NCI-H345 (cell line): ENCODE measurements around the gene ZNF621.
"Not testable (repeated sequence)": the region's sequence is repeated elsewhere in the genome, so short reads cannot be mapped to it uniquely, and the experiment has no call there.

ENCODE experiments used
- DNase-seq: peaks from one replicate; lab custom pipeline; 2025; lab: John Stamatoyannopoulos, UW

The ZNF621 gene

DNA sequence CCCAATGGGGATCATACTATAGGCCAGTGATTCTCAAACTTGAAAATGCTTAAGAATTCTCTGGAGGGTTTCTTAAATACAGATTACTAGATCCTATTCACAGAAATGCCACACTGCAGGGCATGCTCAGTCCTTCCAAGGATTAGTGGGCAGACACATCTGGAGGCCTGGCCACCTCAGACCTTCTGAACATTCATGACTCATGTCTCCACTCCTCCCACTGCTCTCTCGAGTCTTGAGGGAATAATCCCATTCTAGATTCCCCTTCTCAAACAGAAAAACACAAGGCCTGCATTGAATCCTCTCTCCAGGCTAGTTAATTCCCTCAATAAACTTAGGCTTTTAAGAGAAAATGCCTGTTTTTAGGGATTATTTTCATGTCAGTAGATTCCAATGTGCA lies 22.1 kb downstream of the ZNF621 start:
- no peak for DNase-seq

DNA sequence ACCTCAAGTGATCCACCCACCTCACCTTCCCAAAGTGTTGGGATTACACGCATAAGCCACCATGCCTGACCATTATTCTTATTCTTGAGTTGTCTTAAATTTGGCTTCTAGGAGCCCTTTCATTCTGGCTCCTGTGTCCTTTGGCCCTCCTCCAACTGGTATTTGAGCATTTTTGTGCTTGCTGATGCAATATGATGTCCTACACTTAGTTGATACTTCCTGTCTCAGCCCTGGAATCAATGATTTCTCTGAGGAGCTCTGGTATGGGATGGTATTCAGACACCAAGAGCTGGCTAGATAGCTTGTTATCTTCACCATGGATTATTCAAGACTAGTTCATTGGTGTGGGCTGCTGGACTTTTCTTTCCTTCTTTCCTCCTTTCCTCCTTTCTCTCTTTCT lies 25.4 kb downstream of the ZNF621 start:
- no peak for DNase-seq

DNA sequence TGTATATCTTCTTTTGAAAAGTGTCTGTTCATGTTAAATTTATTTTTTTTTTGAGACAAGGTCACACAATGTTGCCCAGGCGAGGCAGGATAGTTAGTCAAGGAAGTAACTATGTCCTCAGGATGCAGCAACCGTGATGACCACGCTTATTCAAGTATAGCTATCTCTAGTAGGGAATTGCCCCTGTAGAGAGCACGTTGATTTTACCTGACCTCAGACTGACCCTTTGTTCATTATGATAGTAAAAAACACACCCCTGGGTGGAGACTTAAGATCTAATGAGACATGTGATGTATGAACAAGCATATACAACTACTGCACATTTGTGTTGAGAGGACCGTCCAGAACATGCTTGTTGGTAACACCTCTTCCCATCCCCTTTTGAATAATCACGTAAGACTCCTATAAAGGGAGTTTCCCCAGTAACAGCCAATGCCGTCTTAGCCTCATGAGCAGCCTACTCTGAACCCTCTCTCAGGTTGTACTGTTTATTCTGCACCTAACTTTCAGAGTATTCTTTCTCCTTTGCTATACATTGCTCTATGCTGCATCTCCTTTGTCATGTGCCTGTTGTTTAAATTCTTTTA lies 32.9 kb downstream of the ZNF621 start:
- no peak for DNase-seq

DNA sequence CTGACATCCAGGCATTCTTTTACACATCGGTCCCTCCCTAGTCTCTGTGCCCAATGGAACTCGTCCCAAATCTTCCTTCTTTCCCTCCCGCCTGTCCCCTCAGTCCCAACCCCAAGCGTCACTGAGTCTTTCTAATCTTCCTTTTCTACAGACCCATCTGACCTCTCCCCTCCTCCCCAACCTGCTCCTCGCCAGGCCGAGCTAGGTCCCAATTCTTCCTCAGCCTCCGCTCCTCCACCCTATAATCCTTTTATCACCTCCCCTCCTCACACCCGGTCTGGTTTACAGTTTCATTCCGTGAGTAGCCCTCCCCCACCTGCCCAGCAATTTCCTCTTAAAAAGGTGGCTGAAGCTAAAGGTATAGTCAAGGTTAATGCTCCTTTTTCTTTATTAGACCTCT lies 37.7 kb downstream of the ZNF621 start:
- not testable (repeated sequence) for DNase-seq

DNA sequence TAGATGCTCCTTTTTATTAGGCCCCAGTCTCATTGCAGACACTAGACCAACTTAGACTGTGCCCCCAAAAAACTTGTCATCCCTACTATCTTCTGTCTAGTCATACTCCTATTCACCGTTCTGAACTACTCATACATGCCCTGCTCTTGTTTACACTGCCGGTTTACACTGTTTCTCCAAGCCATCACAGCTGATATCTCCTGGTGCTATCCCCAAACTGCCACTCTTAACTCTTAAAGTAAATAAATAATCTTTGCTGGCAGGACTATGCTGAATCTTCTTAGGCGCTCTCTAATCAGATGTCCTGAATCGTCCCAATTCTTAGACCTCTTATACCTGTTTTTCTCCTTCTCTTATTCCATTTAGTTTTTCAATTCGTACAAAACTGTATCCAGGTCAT lies 40.9 kb downstream of the ZNF621 start:
- DNase-seq = not testable (repeated sequence)

DNA sequence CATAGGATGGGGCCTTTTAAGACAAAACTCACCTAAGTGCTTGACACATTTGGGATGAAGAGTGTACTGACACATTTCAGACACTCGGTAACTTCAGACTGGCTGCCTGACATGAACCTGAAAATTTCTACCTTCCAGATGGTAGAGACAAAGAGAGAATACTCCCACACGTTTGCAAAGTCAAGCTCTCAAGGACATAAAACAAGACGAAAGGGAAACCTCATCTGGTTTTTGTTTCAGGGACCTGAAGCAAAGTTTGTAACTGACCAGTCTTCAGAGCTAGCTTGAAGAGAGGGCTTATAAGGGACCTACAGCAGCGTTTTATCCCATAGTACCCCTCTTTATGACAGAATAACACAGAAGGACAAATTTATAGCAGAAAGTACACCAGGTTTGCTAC lies 41.9 kb downstream of the ZNF621 start:
- no peak for DNase-seq

DNA sequence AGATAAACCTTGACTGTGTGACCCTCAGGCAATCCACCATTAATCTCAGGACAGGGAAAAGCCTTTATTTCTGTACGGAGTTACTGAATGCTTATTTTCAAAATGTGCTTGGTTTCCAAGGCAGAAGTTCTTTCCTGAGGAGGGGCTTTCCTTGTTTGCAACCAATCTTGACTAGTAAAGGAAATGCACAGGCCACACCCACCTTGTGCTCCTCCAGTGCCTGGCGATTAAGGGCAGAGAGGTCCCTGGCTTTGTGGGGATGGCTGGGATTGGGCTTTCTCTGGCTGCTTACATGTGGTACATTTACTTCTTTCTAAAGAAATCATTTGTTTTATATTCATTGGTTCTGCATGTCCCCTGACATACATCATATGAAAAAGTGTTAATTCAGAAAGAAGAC lies 47.8 kb downstream of the ZNF621 start:
- no peak for DNase-seq

DNA sequence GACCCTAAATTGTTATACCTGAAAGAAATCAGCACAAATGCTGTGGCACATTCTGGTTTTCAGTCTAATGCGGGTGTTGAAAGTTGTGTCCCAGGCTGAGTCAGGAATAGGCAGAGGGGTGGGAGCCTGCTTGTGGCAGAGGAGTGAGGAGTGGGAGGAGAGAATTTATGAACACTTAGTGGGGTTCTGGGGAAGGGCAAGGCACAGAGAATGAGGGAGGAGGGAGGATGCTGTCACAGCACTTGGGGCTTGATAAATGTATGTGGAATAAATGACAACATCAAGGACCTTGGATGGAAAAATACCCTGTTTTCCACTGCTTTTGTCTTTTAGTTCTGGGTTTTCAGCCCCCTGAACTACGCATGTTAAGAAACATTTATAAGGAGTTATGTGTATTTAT lies 49.3 kb downstream of the ZNF621 start:
- no peak for DNase-seq

DNA sequence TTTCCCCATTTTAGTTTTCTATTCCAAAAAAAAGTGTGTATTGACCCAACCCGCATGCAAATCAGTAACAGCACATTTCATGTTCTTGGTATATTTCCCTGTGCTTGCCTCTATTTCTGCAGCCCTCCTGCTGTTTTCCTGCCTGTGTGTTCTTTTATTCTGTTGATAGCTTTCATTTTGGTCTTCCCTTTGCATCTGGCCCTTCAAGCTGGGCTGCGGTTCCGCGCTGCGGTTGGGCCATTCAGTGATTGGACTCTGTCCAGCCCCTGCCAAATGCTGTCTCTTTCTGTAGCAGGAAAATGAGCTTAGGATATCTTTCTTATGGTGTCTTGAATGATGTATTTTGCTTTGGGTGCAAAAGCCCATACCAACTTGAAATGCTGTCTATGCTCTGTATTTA lies 49.9 kb downstream of the ZNF621 start:
- peak; percentile 64 for DNase-seq

DNA sequence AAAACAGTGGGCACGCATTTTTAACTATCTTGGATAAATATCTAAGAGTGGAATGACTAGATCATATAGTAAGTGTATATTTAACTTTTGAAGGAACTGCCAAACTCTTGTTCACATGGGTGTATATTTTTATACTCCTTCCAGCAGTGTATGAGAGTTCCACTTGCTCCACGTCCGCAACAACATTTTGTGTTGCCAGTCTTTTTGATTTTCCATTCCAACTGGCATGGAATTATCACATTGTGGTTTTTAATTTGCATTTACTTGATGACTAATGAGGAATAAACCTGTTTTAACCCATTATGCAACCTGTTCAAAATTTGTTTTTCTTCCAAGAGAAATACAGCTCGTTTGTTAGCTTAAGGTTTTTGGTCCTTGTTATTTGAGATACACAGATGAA lies 51.6 kb downstream of the ZNF621 start:
- no peak for DNase-seq

DNA sequence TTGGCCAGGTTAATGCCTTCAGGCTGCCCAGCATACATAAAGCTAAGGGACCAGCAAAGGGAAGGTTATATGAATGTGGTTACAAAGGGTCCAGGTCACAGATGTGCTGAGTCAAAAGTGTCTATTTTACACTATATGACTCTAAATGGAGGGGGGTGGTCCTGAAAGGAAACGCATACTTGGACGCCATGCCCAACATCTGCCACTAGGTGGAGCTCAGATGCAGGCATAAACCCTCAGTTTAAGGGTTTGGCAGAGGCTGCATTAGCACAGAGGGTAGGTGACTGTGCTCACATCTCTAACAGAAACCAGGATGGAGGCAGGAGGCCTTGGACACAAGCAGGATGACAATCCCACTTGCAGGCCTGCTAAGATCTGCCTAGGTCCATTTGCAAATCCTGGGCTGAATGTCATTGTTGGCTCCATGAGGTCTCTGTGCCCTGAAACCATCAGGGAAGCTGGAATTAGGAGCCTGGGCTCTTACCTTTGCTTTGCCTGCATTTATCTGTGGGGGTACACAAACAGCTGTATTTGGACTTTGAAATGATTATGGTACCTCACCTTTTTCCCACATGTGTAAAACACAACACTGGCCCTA lies 55.8 kb downstream of the ZNF621 start:
- peak; percentile 57 for DNase-seq

DNA sequence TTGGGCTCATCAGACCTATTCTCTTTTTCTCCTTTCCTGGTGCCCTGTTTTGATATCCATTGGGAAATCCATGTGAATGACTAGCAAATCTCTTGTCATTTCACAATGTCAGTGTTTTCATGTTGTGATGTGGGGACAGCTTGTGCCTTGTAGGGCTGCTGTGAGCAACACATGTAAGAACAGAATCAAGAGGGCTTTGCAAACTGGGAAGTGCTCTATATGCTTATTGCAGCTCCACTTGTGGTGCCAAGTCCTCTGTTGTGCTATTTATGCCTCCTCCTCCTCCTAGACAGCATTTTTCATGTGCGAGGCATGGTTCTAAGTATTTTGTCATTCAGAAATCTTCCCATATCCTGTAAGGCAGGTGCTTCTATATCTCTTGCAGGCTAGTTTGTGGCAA lies 56.4 kb downstream of the ZNF621 start:
- no peak for DNase-seq

DNA sequence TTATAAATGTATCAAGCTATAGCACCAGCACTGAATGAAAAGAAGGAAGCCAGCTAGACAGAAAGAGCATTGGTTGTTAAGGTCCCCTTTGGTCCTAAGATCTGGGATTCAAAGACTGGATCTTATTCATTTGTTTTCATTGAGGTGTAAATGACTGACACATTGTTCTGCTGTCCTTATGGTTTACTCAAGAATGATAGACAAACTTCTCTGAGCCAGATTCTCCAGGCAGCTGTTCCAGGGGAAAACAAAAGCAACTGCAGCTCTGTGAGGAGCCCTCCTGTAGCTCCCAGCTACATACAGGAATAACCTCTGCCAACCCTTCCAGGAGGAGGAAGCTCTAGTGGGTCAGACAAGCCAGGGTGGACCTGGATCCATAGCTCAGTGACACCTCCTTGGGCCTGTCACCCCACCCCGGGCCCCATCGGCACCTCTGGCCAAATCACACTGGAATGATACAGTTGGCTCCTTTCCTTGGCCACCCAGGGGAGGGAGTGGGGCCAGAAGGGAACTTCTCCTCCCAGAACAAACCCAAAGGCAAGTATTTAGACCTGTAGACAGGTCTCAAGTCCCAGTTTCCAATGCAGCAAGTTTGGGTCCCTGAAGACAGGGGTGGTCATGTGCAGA lies 57.8 kb downstream of the ZNF621 start:
- DNase-seq = no peak

DNA sequence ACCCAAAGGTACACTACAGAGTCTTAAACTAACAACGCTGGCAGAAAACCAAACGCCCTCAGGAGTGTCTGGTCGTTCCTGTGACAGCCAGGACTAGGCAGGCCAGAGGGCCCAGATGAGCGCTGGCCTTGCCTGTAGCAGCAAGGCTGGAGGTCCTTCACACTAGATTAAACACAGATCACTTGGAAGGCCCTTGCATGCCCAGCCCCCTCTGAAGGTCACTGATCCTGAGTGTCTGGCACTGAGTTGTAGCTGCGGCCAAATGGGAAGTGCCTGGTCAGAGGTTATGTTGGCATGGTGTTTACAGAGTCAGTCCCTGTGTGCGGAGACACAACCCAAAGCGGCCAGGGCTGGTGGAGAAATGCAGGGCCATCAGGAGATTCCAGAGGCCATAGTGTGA lies 58.9 kb downstream of the ZNF621 start:
- DNase-seq = no peak

DNA sequence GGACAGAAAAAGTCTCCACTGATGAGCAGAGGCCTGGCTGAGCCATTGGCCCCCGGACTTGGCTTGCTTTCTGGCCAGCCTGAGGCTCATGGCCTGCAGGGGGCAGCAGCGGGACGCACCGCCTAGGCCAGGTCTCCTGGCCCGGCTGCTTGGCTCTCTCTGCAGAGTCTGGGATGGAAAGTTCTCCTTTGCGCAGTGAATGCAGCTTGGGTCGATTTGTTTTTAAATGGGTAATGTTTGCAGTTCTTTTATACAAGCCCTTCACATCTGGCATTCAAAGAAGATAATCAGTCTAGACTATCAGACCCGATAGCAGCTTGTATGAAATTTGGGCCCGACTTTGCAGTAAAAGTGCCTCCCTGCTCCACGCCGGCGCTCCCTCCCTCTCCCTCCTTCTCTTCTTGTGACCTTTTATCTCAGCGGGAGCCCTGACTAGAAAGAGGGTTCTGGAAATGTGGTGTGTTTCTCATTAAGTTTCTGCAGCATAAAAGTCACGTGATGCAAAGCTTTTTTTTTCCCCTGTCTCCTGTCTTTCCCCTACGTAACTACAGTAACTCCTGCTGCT lies 59.9 kb downstream of the ZNF621 start:
- DNase-seq = peak; percentile 59

DNA sequence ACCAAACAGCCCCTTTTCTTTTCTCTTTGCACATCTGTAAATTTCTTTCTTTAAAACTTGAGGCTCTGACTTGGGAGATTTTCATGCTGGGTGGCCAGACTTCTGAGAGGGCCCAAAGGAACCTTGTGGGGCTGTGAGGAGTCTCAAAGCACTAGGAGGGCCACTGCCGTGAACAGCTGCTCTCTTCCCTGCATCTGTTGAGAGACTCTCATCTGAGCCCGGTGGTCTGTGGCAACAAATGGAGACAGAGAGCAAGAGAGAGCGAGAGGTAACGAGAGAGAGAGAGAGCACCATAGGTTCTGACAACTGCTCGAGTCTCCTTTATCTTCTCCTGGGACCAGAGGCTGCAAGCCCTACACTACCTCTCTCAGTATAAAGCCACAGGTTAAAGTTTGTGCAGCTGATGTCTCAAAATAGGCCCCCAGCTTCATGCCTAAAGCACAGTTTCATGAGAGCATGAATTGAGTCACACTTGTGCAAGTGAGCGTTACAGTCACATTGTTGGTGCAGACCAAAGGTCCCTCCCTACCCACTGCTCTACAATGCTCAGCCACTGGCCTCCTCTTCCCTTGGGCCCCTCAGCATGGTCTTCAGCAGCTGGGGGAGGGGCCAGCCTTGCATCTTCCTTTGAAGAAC lies 60.7 kb downstream of the ZNF621 start:
- DNase-seq = no peak

DNA sequence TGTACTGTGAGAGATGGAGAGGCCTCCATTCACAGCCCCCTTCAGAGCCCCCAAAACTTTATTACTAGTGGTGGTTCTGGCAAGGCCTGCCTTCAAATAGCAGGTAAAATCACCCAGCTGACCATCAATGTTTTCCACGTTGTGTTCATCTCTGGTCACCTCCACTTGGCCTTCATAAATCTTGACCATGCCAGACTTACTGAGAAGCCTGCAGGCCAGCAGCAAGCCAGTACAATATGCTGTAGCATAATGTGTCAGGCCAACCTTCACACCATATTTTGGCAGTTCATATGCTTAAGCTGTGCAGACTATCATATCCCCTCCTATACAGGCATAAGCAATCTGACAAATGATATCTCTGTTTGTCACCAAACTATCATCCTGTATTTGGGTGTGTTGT lies 62.1 kb downstream of the ZNF621 start:
- no peak for DNase-seq

DNA sequence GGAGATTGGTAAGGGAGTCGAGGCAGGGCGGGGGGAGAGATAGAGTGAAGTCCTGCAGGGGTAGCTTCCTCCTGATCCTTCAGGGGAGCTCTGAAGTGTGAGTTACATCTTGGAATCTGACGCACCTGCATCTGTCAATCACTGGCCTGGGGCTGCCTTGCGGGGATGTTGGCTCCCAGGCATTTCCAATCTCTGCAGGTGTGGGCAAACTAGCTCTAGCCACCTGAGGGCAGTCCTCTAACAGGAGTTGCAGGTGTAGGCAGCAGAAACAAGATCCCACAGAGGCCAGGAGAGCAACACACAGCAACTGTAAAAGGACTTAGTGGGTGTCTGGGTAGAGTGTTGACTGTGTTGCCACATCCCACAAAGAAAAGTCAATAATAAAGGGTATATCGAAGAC lies 63.6 kb downstream of the ZNF621 start:
- DNase-seq = peak; percentile 8
